Mucosa of descending colon (tissue), 3 donors: Measurements from ENCODE around the gene MALT1. TPM values are rescaled to one million over a fixed set of nuclear protein-coding genes. Genes with fewer than 3 reads are reported as not detected.

Experiments used
- ATAC-seq: fragments of 200-7000 bp; cut with Tn5 transposase; one replicate; pipeline ENCODE4 v1.9.1; 2020; ENCODE audit warnings: mild to moderate bottlenecking, moderate library complexity
- DNase-seq, 3 donors: peaks; one replicate each; pipeline ENCODE4 v3.0.0-alpha.2; 2020
- H3K36me3 ChIP-seq: fragments of 200-600 bp; one replicate; pipeline ENCODE4 v1.8.0; 2021; ENCODE audit warnings: low read depth, mild to moderate bottlenecking
- H3K4me1 ChIP-seq: fragments of 200-600 bp; one replicate; pipeline ENCODE4 v1.8.0; 2021; ENCODE audit warnings: low read depth, mild to moderate bottlenecking
- H3K4me3 ChIP-seq: fragments of 200-600 bp; one replicate; pipeline ENCODE4 v1.8.0; 2021; ENCODE audit warnings: mild to moderate bottlenecking
- H3K9me3 ChIP-seq: fragments of 200-600 bp; one replicate; pipeline ENCODE4 v1.8.0; 2021; ENCODE audit warnings: mild to moderate bottlenecking
- intact Hi-C, 2 donors: fragments of 100-400 bp; cut with DNase I in 1 of 2; cut with micrococcal nuclease in 1 of 2; formaldehyde crosslinking; loops; one replicate each; pipeline versions ENCODE4 v1.11.0 to v1.11.1; 2022; cut with DNase I, micrococcal nuclease
- total RNA-seq, 3 donors: library from RNA; stranded (reverse); fragmentation: NEBNext Ultra II Directional in 2 of 3; extraction: Animal tissue kit (Norgen Biotek cat#: 25700) in 2 of 3; gene quantifications; one replicate each; pipeline versions ENCODE4 v1.2.1 to v1.2.4, GENCODE V29; 2021 to 2023
- TF ChIP-seq, protein P1 (sequence below): fragments of 200-600 bp; IDR thresholded peaks from one replicate; pipeline ENCODE4 v1.8.0; 2022; ENCODE audit warnings: antibody characterized with exemption, mild to moderate bottlenecking
- donor health status: DM: no; HTN: no; CAD: no; lungs with moderate emphysema.
- donor health status: DM: no; HTN: no; CAD: no.
- donor health status: DM: no; HTN: yes; CAD: no.

The MALT1 gene
- total RNA-seq, 3 donors from 2014 or later = 19.5 to 23.4 (median 23.1) TPM

- no peaks in the 10 kb centered on the region for H3K36me3 ChIP-seq
- no peak overlapping the region for H3K4me3 ChIP-seq
- TF ChIP-seq, protein P1, sequence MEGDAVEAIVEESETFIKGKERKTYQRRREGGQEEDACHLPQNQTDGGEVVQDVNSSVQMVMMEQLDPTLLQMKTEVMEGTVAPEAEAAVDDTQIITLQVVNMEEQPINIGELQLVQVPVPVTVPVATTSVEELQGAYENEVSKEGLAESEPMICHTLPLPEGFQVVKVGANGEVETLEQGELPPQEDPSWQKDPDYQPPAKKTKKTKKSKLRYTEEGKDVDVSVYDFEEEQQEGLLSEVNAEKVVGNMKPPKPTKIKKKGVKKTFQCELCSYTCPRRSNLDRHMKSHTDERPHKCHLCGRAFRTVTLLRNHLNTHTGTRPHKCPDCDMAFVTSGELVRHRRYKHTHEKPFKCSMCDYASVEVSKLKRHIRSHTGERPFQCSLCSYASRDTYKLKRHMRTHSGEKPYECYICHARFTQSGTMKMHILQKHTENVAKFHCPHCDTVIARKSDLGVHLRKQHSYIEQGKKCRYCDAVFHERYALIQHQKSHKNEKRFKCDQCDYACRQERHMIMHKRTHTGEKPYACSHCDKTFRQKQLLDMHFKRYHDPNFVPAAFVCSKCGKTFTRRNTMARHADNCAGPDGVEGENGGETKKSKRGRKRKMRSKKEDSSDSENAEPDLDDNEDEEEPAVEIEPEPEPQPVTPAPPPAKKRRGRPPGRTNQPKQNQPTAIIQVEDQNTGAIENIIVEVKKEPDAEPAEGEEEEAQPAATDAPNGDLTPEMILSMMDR = no peak
- peak; percentile 20 for ATAC-seq
- H3K9me3 ChIP-seq = peaks cover 4% of the 10 kb centered on the region
- no peaks in the 10 kb centered on the region for H3K4me1 ChIP-seq
- intact Hi-C loops = no loop called here
- DNase-seq = no peak
Observed at GRCh38 chr18:58657081-58657480, 14.2 kb upstream of the MALT1 start.

DNA sequence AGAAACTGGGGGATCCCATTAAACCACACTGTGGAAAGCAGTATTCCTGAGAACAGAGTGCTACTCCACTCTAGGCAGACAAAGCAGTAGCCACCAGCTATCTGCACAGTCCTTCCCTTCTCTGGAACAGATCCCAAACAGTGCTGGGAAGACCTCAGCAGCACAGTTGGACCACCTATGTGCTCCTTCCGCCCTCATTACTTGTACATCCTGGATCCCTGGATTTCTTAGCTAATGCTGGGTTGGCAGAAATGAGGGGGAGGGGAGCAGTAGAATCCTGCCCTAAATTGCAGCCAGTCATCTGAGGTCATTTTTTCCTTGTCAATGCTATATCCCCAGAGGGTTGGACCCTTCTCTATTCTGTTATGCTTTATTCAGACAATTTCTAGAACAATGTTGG lies 13.8 kb upstream of the MALT1 start:
- H3K36me3 ChIP-seq = no peaks in the 10 kb centered on the region
- TF ChIP-seq, protein P1 = no peak
- DNase-seq = no peak
- no peak for ATAC-seq
- H3K4me1 ChIP-seq = no peaks in the 10 kb centered on the region
- peaks cover 4% of the 10 kb centered on the region for H3K9me3 ChIP-seq
- no peak overlapping the region for H3K4me3 ChIP-seq
- intact Hi-C loops = no loop called here

- Histone ChIP-seq H3K4me1 (no peaks in the 10 kb centered on the region), H3K9me3 (peaks cover 4% of the 10 kb centered on the region), H3K4me3 (no peak overlapping the region), H3K36me3 (no peaks in the 10 kb centered on the region)
- ATAC-seq = no peak
- TF ChIP-seq, protein P1 = no peak
- DNase-seq = no peak
- intact Hi-C loops = no loop called here
Observed at GRCh38 chr18:58659691-58660090, 11.6 kb upstream of the MALT1 start.

DNA sequence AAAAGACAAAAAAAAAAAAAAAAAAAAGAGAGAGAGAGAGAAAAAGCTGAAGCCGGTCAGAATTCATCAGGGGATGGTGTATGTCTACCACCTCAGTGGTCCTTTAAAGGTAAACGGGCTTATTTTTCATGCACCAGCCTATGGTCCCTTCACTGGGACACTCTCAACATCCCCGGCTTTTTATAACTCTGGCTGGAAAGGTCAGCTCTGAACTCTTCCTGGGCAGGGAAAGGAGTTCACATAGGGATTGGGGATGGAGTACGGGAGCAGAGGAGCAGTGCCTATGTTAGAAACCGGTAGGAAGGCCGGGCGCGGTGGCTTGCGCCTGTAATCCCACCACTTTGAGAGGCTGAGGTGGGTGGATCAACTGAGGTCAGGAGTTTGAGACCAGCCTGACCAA lies 10.3 kb upstream of the MALT1 start:
- Histone ChIP-seq H3K4me3 (no peak overlapping the region), H3K4me1 (no peaks in the 10 kb centered on the region), H3K36me3 (no peaks in the 10 kb centered on the region), H3K9me3 (no peaks in the 10 kb centered on the region)
- intact Hi-C loops = no loop called here
- DNase-seq (no peak), ATAC-seq (no peak)
- TF ChIP-seq, protein P1 = no peak

- intact Hi-C loops = no loop called here
- DNase-seq (no peak), ATAC-seq (no peak)
- Histone ChIP-seq H3K4me3 (no peak overlapping the region), H3K36me3 (no peaks in the 10 kb centered on the region), H3K4me1 (no peaks in the 10 kb centered on the region), H3K9me3 (no peaks in the 10 kb centered on the region)
- TF ChIP-seq, protein P1 = no peak
Observed at GRCh38 chr18:58661423-58661822, 9.8 kb upstream of the MALT1 start.

DNA sequence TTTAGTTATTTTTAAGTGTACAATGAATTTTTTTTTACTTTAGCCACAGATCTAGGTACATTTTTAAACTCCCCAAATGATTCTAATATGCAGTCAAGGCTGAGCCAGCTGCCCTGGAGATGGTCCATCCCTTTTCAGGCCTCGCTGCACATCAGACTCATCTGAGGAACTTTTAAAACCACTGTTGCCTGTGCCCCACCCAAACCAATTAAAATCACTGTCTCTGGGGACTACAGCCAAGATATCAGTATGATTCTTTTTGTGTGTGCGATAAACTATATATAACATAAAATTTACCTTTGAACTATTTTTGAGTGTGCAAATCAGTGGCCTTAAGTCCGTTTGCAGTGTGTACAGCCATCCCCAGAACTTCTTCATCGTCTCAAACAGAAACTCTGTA lies 9.1 kb upstream of the MALT1 start:
- no peak for ATAC-seq
- DNase-seq = no peak
- Histone ChIP-seq H3K36me3 (no peaks in the 10 kb centered on the region), H3K4me3 (no peak overlapping the region), H3K9me3 (no peaks in the 10 kb centered on the region), H3K4me1 (no peaks in the 10 kb centered on the region)
- TF ChIP-seq, protein P1 = no peak
- intact Hi-C loops = no loop called here
